Right forelimb (tissue), 1 donor: ENCODE results near the gene ROR2.
"Not testable (repeated sequence)": the region's sequence is repeated elsewhere in the genome, so short reads cannot be mapped to it uniquely, and the experiment has no call there.

Experiments used
- DNase-seq: peaks from one replicate; pipeline ENCODE4 v3.0.0-alpha.2; 2018

ROR2 gene

GRCh38 chr9:91663858-91664257 is 286.2 kb downstream of the ROR2 start:
- DNase-seq, result no peak

DNA sequence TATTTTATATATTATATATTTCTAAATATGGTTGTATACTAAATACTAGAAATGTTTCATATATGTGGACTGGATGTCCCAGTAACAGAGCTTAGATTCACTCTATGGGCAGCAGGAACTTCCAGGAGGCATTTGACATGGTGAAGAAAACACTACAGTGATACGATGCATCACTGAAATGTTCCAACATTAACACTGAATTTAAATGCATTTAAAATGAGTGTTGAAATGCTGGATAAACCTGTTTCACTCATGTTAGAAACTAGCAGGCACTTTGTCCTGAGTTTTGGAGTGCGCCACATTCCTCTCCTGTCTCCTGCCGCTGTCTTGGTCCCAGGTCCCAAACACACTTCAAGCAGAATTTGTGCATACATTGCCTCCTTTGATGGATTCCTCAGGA is 288.6 kb downstream of the ROR2 start:
- DNase-seq, result no peak

DNA sequence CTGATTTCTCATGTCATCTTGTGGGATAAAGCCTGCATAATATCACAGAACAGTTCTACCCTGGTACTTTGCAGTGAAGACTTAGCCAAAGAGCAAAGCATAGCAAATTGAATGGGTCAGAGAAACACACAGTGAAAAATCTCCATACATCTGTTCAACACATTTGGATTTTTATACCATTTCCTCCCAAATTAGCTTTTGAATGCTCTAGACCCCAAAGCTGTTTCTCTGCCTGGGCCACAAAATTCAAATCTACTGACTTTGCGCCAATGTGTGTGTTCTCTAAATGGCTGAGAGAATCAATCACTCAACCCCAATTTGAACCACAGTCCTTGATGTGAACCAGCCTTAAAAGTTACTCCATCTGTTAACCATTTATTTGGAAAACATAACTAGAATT is 289.5 kb downstream of the ROR2 start:
- DNase-seq, result no peak

DNA sequence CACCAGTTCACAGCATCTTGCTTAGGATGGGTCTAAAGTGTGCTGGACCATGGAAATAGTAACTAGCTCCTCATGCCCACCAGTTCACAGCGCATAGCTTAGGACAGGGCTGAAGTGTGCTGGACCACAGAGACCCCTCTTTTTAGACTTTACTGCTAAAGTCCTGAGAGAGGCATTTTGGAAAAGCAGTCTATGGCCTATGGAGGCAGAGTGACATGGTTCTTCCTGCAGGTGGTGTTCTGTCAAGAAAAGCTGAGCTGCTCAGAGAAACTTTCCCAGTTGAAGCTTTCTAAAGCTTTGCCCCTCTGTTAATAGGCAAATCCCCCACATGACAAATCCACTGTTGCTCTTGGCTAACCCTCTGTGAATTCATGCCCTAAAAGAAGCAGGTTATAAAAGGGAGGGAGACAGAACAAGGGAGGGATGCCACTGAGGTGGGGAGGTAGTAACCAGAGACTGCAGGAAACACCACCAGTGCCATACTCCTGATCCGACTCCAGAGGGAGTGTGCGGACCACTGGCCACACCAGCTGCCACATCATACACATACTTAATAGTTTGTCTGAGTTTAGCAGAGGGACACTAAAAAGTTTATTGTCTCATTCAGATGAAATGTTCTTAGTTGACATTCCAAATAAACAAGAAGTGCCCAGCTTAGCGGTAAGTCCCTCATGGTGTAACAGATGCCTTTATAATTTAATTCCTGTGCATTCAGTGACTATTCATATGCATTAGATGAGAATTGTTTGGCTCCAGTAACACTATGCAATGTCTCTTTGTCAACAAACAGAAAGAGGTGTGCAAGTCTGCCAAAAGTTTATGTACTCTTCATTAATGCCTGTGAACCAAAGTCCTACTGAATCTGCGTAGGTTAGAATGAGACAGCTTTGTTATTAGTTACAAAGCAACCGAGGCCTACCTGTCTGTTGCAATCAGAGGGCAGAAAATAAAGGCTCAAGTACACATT is 290.2 kb downstream of the ROR2 start:
- DNase-seq, result no peak

DNA sequence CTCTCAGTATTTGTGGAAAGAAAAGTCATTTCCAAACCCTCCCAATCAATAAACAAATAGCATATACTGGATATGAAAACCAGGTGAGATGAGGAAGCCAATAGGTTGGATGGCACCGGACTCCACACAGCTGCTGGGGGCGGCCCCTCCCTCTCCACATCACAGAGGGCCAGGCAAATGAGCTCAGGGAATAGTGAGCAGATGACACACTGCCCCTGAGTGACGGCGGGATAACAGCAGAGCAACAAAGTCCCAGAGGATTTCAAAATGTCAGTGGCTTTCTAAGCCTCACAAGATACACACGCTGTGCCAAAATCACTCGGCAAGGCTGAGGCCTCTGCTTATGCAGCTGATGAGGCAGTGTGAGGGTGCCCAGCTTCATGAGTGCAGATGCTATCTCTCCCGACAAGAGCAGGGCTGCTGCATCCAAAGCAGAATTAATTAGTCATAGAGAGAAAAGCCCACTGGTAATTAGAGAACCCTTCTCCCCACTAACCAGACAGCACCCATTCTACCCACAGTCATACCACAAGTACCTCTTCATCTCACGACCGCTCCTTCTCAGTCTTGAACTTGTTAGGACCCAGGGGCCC is 291.4 kb downstream of the ROR2 start:
- DNase-seq, result no peak

DNA sequence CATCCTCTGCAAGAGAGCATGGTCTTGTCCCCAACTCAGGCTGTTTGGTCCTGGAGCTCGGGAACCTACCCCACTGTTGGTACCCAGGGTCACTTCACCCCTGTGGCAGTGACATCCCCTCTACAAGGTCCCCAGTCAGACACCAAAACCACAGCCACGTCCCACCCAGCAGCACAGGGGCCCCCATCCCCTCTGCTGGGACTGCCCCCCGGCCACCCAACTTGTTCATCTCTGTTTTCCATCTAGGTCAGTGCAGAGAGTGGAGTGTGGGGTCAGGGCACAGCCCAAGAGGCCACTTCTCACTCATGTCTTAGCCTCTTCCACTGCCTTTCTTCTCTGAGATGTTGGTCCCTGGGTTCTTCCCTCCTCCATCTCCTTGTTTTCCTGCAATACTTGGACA is 292.5 kb downstream of the ROR2 start:
- DNase-seq, result no peak

- DNase-seq, result no peak
These were observed 294.4 kb downstream of the ROR2 start for GRCh38 chr9:91655658-91656057.

DNA sequence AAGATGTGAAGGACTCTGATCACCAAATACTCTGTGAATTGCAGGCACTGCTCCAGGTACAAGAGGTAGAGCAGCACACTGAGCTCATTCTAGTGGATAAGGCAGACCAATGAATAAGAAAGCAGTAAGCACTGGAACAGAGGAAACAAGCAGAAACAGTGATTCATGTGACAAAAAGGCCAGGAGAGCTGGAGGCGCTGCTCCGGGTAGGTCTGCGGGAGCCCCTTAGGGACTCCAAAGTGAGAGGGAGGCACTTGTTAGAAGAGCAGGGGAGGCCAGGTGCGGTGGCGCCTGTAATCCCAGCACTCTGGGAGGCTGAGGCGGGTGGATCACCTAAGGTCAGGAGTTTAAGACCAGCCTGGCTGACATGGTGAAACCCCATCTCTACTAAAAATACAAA is 294.8 kb downstream of the ROR2 start:
- DNase-seq, result no peak

DNA sequence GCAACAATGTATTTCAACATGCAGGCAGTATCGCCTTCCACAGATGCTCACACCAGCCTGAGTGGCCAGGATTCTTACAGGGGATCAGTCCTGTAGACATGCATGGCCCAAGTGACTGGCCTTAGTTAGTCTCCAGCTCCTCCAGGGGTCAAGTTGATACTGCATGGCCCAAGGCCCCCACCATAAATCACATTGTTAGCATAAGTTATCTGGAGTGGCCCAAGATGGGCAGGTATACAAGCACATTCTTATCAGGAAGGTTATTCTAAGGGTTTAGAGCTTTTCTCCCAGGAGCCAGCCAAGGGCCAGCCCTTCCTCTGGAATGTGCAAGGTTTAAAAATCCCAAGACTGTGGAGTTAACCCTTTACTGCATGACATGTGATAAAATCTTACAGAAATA is 295.5 kb downstream of the ROR2 start:
- DNase-seq, result no peak

DNA sequence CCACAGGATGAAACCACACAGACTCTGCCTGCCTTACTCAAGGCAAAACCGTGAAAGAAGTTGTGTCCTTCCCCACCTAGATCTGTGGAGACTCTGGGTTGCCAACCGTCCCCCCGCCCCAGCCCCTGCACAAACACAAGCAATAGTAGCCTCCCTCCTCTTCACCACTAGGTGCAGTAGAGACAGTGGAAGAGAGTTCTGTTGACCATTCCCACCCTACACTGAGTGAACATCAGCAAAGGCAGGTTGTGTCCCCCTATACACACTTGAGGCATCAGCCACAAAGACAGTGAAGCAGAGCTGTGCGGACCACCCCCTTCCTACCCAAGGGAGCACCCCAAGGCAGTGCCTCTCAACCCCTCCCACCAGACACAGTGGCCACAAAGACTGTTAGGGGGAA is 302.7 kb downstream of the ROR2 start:
- no peak for DNase-seq

DNA sequence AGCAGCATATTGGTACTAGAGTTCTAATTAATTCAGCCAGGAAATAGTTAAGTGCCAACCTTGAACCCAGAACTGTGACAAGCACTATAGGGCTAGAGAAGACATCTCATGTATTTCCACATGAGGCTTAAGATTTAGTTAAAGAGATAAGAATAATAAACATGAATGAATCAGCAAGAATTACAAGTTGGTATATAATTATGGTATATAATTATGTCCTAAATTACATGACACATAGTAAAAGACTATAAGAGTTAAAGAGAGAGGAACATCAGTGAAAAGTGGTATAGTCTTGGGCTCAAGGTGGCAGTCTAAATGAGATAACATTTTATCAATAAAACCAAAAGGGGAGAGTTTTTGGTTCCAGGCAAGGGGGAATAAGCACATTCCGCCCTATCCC is 303.3 kb downstream of the ROR2 start:
- DNase-seq, result no peak

GRCh38 chr9:91644433-91644832 is 305.6 kb downstream of the ROR2 start:
- no peak for DNase-seq

DNA sequence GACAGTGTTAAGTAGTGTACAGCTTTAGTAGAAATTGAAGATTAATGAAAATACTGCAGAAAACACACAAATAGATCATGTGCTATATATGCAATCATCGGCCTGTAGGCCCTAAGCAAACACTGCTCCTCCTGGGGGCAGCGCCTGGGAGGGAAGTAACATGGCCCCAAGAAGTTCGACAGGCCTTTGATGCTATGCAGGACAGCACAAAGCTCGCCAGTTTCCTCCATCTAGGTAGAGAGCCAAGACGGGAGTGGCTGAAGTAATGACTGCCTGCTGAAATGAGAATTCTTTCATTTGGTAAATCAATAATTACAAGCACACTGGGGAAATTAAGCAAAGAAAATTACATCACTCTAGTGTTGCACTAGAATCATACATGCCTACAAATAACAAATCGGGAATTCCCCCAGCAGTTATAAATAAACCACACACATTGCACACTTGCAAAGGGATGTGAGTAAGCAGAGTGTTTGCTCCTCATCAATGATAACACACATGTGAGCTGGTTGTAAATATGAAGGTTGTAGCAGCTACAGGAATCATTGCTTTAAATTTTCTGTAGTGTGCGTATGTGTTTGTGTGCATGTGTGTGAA is 306.4 kb downstream of the ROR2 start:
- no peak for DNase-seq

- DNase-seq, result no peak
These were observed 307.3 kb downstream of the ROR2 start for GRCh38 chr9:91642771-91643170.

DNA sequence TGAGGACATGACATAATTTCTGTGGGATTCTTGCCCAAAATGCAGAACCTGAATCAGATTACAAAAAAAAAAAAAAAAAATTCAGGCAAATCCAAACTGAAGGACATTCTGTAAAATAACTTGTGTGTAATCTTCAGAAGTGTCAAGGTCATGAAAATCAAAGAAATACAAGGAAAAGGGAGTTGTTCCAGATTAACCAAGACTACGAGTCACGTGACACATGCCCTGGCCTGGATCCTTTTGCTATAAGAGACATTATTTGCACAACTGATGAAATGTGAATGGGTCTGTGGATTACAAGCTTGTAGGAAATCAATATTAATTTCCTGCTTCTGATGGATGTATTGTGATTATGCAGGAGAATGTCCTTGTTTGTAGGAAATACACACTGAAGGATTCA is 309.6 kb downstream of the ROR2 start:
- DNase-seq, result no peak

- no peak for DNase-seq
These were observed 311.0 kb downstream of the ROR2 start for GRCh38 chr9:91639054-91639453.

DNA sequence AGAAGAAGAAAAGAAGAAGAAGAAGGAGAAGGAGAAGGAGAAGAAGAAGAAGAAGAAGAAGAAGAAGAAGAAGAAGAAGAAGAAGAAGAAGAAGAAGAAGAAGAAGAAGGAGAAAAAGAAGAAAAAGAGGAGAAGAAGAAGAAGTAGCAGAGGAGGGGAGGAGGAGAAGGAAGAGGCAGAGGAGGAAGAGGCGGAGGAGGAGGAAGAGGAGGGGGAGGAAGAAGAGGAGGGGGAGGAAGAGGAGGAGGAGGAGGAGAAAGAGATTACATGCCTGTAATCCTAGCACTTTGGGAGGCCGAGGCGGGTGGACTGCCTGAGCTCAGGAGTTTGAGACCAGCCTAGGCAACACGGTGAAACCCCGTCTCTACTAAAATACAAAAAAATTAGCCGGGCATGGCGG is 315.2 kb downstream of the ROR2 start:
- DNase-seq, result not testable (repeated sequence)

GRCh38 chr9:91629718-91630117 is 320.3 kb downstream of the ROR2 start:
- DNase-seq, result no peak

DNA sequence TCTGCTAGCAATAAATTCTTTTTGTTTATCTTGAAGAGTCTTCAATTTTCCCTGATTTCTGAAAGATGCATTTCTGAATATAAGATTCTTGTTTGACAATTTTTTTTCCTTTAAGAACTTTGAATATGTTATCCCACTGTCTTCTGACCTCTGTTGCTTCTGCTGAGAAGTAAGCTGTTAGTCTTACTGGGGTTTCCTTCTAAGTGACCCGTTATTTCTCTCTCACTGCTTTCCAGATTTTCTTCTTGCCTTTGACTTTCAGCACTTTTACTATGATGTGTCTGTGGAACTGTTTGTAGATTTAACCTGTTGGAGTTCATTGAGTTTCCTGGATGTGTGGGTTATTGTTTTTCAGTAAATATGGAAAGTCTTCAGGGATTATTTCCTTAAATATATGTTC is 321.1 kb downstream of the ROR2 start:
- no peak for DNase-seq

- DNase-seq, result no peak
These were observed 324.7 kb downstream of the ROR2 start for GRCh38 chr9:91625331-91625730.

- DNase-seq, result no peak
These were observed 327.0 kb downstream of the ROR2 start for GRCh38 chr9:91623004-91623403.

DNA sequence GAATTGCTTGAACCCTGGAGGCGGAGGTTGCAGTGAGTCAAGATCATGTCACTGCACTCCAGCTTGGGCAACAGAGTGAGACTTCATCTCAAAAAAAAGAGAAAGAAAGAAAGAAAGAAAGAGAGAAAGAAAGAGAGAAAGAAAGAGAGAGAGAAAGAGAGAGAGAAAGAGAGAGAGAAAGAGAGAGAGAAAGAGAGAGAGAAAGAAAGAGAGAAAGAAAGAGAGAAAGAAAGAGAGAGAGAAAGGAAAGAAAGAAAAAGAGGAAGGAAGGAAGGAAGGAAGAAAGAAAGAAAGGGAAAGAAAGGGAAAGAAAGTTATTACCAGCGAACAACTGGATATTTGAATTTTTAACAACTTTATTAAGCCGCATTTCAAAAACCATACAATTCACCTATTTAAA is 327.9 kb downstream of the ROR2 start:
- DNase-seq, result not testable (repeated sequence)

DNA sequence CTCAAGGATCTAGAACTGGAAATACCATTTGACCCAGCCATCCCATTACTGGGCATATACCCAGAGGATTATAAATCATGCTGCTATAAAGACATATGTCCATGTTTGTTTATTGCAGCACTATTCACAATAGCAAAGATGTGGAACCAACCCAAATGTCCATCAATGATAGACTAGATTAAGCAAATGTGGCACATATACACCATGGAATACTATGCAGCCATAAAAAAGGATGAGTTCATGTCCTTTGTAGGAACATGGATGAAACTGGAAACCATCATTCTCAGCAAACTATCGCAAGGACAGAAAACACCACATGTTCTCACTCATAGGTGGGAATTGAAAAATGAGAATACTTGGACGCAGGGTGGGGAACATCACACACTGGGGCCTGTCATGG is 336.0 kb downstream of the ROR2 start:
- not testable (repeated sequence) for DNase-seq

GRCh38 chr9:91611582-91611981 is 338.4 kb downstream of the ROR2 start:
- DNase-seq, result no peak
